ENCODE results near the gene EXOC7.
"Not testable (repeated sequence)": the region's sequence is repeated elsewhere in the genome, so short reads cannot be mapped to it uniquely, and the experiment has no call there.

Gene EXOC7

DNA sequence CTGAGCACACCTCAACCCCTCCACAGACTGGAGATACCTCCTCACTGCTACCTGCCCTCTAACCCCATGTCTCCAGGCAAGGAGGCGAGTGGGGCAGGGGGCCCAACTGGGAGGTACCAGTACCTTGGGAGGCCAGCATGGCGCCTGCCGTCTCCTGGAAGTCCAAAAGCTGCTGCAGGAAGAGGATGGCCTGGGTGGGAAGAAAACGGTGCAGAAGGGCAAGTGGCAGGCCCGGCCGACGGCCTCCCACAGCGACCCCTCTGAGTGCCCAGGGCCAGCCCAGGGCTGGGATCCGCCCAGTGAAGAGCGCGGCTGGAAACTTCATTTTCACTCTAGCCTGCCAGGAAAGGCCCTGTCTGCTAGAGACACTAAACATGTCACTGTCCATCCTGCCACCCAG lies 16.1 kb downstream of the EXOC7 start:
- DNase-seq (ENCODE audit: low read depth in 2 of 2): no peak

DNA sequence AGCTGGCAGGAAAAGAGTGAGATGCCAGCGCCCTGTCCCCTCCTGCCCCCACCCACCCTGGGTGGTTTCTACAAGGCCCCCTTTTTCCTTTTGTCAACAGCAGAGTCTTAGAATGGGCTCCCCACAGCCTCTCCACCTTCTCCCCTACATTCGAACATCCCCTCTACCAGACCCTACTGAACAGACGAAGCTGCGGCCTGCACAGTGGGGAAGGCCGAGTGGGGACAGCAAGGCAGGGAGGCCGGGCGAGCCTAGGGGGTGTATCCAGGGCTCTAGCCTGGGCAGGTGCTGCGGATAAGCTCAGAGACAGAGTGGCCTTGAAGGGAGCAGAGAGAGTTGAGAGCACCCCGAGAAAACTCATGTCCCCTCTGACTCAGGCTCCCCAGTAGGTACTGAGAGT lies 17.2 kb downstream of the EXOC7 start:
- DNase-seq (ENCODE audit: low read depth in 2 of 2): no peak

DNA sequence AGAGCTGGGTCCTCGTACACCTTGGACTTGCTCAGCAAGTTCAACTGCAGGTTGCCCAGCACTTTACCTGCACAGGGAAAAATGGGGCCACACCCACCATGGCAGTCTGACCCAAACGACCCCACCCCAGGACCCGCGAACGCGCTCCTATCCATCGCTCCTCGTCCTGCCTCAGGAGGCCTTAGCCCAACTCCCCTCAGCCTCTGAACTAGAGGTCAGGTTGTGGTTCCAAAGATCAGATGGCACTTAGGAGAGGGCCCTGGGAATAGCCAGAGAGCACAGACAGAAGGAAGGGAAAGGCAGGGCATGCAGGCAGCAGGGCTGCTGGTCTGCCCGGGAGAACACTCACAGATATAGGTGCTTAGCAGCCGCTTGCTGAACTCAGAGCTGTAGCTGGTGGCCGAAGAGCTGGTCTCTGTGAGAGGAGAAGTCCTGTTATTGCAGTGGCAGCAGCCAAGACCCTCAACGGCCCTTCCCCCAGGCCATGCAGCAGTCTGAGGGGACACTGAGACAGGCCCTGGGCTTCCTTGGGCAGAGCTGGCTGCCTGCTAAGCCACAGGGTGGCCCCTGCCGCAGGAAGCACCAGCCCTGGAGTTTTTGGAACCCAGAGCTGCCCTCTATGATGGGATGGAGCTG lies 17.7 kb downstream of the EXOC7 start:
- DNase-seq (ENCODE audit: low read depth in 2 of 2): no peak

DNA sequence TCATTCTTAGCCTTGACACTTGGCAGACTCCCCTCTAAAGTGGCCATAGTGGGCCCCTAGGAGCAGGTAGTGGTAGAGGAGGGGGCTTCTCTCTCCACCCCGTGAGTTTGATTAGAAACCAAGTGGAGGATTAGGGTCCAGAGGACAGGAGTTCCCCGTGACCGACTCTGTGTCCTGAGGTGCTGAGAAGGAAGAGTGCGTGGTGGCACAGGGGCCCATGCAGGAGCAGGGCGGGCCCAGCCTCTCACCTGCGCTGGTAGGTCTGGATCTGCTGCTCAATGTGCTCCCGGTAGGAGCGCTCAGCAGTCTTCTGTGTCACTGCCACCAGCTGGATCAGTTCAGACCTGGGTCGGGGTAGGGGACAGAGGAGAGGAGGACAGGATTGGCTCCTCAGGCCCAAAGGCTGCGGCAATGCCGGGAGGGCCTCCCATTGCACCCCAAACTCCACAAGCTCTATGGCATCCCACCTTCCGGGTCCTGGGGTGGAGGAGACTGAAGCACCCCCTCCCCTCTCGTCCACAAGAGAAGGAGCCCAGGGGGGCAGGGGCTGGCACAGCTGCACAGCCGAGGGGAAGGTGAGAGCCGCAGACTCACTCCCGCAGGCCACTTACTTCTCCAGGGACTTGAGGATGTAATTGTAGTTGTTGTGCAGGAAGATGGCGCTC lies 18.4 kb downstream of the EXOC7 start:
- DNase-seq (ENCODE audit: low read depth in 2 of 2): no peak

DNA sequence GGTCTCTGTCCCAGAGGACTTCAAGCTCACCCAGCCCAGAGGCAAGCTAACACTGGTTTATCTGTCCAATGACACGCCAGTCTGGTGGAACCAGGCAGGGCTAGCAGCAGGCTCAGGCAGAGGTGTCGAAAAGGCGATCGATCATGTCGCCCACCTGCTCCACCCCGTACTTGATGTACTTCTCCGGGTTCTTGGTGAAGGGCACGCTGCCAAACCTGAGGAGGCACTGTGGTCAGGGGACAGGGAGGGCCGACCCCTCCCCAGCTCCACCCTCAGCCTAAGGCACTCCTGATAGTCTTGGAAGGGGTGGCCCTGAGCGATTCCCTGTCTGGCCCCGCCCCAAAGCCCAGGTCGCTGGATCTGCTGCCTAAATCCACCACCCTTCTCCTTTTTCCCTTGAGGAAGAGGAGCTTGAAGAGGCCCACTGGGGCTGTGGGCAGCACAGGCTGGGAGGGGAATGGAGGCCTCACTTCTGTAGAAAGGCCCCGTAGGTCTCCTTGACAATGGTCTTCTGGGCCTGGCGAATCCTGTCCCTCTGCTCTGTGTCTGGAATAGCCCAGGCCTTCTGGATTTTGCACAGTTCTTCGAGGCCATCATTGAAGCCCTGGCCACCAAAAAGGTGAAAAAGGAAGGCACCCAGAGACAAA lies 19.9 kb downstream of the EXOC7 start:
- no peak for DNase-seq (ENCODE audit: low read depth in 2 of 2)

DNA sequence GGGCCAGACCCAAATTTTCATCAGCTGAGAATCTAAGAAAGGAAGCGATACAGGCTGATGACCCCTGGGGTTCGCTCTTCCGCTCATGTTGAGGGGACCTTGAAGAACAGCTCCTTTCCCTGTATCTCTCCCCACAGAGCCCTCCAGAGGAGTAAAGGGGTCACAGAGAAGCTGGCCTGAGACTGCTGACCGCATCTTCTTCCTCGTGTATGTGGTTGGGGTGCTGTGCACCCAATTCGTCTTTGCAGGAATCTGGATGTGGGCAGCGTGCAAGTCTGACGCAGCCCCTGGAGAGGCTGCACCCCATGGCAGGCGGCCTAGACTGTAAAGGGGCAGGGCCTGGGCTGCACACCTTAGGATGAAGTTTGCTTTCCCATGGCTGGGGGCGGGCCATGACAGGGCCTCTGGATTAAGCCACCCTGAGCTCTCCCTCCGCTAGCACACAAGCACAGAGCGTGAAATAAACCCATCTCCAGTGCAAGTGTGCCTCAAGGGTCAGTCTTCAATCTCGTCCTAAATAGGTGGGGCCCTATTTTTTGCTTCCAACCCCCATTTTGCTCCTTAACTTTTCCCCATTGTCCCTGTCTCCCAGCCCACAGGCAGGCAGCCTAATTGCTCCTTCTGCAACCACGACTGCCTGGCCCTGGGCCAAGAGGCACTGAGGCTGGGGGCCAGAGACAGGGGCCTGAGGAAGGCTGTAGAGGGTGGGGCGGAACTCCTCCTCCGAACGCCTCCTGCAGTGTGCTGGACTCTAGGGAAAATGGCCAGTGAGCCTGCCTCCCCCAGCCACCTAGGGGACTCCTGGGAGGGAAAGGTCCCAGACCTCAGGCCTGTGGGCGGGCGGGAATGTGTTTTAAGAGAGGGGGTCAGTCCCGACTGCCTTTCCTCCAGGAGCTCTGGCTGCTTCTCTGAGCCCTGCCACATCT lies 21.0 kb downstream of the EXOC7 start:
- DNase-seq (ENCODE audit: low read depth in 2 of 2): no peak

DNA sequence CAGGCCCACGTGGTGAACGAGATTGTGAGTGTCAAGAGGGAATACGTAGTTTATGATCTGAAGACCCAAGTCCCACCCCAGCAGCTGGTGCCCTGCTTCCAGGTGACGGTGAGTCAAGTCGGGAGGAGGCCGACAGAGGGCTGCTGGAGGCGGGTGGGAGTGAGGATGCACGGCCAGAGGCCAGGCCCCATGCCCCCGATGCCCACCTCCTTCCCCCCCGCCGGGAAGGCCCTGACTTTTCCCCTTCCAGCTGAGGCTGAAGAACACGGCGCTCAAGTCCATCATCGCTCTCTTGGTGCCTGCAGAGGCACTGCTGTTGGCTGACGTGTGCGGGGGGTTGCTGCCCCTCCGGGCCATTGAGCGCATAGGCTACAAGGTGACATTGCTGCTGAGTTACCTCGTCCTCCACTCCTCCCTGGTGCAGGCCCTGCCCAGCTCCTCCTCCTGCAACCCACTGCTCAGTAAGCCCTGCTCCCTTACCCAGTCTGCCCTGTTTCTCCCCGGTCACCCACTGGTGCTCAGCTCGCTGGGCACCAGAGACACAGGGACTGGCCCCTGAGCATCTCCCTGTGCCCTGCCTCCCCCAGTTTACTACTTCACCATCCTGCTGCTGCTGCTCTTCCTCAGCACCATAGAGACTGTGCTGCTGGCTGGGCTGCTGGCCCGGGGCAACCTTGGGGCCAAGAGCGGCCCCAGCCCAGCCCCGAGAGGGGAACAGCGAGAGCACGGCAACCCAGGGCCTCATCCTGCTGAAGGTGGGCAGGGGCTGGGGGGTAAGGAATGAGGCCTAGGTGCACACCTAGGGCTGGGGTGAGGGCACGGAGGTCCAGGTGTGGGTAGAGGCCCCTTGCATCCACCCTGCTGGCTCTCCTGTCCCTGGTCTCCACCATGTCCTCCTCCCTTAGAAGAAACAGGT lies 22.0 kb downstream of the EXOC7 start:
- DNase-seq (ENCODE audit: low read depth in 2 of 2): no peak

DNA sequence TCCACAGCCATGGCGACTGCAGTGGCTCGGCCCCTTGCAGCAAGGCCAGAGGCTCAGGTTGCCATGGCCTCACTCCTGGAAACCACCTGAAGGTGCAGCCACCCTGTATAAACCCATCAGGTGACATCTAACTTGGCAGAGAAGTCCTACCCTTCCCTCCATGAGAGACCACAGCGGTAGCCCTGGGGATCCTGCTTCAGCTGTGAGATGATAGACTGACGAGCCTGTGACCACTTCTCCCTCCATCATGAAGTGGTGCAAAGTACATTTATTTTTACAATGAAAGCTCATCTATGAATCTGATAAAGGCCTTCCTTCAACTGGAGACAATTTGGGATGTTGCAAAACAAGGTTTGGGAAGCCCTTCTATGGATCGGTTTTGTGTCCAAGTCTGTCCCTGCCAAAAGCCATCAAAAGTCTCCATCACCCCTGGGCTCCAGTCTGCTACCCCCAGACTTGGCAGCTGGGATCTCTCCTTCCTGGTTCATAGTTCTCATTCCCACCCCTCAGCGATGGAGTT lies 22.8 kb downstream of the EXOC7 start:
- DNase-seq (ENCODE audit: low read depth in 2 of 2): no peak

DNA sequence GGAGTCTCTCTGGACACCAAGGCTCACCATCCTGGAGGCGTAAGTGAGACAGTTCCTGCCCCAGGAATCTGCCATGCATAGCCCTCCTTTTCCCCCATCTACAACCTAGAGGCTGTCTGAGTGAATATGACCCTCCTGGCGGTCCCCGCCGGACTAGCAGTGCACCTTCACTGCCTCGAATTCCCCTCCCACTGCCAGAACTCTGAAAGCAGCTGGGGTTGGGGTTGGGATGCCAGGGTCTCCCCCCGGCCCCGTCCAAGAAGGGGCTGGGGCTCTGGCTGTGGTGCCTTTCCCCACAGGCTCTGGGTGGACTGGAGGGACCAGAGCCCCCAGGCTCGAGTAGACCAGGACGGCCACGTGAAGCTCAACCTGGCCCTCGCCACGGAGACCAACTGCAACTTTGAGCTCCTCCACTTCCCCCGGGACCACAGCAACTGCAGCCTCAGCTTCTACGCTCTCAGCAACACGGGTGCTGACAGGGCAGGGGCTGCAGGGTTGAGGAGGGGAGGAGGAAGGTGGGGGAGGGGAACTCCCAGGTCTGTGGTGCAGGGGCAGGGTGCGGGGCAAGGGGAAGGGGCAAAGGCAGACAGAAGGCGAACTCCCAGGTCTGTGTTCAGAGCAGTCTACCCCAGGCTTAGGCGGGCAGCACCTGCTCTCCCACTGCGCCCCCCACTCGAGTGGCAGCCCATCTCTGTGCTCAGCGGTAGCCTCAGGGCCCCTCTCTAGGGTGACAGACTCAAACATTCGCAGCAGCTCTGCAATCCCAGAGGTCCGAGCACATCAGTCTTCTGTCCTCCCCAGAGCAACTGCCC lies 23.4 kb downstream of the EXOC7 start:
- DNase-seq (ENCODE audit: low read depth in 2 of 2): no peak

DNA sequence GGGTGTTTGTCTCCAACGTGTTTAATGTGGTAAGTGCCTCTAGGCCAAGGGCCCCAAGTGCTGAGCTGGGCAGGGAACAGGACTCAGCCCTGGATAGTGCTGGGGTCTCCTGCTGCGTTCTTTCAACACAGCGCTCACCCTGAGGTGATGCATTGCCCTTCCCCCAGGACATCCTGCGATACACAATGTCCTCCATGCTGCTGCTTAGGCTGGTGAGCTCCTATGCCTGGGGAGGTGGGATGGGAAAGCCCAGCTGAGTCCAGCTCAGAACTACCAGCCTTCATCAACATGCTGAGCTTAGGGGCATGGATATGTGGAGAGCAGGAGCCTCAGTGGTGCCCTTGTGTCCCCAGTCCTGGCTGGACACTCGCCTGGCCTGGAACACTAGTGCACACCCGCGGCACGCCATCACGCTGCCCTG lies 24.0 kb downstream of the EXOC7 start:
- no peak for DNase-seq (ENCODE audit: low read depth in 2 of 2)

DNA sequence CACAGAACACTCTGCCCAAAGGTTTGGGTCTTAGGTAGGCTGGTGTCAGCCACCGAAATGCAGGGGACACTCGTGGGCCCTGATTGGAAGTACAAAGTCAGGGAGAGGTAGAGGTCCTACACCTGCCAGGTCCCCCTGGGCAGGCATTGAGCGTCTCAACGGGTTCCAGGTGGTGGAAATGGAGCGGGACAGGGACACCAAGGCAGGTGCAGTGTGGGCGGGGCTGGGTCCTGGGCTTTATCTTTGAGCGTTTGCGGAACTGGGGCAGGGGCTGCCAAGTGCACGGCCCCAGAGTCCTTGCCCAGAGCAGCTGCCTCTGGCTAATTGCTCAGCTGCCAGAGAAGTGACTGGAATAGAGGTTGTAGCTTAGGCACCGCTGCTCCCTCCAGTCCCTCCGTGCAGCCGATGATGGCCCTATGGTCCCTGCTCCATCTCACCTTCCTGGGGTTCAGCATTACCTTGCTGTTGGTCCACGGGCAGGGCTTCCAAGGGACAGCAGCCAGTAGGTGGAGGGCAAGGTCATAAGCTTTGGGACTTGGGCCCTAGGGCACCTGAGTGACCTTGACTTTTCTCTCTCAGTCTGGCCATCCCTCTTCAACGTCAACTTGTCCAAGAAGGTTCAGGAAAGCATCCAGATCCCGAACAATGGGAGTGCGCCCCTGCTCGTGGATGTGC lies 24.6 kb downstream of the EXOC7 start, which contains the start of gene ZACN:
ZACN (plus strand) TSS at position 323 of the 675 bp plus-strand sequence; CDS start at position 406, 83 bp downstream.
- DNase-seq (ENCODE audit: low read depth in 2 of 2): no peak

DNA sequence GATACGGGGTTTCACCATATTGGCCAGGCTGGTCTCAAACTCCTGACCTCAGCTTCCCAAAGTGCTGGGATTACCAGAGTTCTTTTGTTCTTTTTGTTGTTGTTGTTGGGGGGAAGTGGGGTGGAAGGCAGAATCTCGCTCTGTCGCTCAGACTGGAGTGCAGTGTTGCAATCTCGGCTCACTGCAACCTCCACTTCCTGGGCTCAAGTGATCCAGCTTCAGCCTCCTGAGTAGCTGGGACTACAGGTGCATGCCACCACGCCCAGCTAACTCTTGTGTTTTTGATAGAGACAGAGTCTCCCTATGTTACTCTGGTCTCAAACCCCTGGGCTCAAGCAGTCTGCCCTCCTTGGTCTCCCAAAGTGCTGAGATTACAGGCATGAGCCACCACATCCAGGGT lies 25.2 kb downstream of the EXOC7 start:
- DNase-seq (ENCODE audit: low read depth in 2 of 2): not testable (repeated sequence)

DNA sequence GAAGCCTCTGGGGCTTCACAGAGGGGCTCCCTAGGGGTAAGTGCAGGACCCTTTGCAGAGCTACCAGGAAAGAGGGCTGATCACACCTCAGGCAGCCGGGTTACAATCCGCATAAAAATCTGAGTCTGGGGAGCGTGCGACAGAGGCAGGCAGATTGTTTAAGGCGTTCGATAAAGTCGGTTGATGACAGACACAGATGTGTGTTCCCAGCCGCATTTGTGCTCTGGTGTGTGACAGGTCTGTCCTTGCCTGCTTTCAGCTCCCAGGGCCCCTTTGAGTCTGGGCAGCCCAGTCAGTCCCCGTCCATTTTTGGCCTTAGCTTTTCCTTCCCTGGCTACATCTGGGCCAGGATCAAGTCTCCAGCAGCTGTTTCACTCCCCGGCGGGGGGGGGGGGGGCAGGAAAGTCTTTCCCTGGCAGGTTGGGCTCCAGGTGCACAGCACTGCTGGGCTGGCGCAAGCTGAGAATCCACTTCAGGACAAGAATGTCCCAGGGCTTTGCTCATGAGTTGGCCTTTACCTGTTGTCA lies 25.9 kb downstream of the EXOC7 start:
- DNase-seq (ENCODE audit: low read depth in 2 of 2): no peak

DNA sequence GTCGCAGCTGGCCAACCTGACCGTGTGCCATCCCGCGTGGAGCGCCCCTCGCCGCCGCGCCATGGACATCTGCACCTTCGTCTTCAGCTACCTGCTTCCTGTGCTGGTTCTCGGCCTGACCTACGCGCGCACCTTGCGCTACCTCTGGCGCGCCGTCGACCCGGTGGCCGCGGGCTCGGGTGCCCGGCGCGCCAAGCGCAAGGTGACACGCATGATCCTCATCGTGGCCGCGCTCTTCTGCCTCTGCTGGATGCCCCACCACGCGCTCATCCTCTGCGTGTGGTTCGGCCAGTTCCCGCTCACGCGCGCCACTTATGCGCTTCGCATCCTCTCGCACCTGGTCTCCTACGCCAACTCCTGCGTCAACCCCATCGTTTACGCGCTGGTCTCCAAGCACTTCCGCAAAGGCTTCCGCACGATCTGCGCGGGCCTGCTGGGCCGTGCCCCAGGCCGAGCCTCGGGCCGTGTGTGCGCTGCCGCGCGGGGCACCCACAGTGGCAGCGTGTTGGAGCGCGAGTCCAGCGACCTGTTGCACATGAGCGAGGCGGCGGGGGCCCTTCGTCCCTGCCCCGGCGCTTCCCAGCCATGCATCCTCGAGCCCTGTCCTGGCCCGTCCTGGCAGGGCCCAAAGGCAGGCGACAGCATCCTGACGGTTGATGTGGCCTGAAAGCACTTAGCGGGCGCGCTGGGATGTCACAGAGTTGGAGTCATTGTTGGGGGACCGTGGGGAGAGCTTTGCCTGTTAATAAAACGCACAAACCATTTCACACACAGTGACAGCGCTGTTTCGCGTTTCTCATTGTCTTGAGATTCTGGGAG lies 26.6 kb downstream of the EXOC7 start:
- no peak for DNase-seq (ENCODE audit: low read depth in 2 of 2)

DNA sequence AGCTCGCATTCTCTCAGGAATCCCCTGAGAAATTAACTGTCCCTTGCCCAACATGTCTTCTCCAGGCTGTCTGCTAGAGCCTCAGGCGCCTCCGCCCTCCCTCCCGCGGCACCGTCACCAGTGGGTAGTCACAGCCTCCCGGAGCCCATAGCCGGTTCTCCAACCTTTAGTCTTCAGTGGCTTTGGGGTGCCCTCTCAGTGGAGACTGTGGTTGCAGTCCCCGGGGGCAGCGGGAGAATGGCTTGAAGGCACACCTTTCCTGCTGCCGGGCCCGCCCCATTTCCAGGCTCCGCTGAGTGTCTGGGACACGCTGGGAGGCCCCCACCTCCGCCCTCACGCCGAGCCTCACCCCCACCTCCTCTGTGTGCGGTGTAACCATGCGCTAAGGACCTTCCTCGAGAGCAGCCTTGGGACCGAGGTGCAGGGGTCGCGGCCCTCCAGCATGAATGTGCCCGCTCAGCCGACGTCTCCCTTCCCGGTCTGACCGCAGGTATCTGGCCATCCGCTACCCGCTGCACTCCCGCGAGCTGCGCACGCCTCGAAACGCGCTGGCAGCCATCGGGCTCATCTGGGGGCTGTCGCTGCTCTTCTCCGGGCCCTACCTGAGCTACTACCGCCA lies 27.3 kb downstream of the EXOC7 start:
- DNase-seq (ENCODE audit: low read depth in 2 of 2): no peak

DNA sequence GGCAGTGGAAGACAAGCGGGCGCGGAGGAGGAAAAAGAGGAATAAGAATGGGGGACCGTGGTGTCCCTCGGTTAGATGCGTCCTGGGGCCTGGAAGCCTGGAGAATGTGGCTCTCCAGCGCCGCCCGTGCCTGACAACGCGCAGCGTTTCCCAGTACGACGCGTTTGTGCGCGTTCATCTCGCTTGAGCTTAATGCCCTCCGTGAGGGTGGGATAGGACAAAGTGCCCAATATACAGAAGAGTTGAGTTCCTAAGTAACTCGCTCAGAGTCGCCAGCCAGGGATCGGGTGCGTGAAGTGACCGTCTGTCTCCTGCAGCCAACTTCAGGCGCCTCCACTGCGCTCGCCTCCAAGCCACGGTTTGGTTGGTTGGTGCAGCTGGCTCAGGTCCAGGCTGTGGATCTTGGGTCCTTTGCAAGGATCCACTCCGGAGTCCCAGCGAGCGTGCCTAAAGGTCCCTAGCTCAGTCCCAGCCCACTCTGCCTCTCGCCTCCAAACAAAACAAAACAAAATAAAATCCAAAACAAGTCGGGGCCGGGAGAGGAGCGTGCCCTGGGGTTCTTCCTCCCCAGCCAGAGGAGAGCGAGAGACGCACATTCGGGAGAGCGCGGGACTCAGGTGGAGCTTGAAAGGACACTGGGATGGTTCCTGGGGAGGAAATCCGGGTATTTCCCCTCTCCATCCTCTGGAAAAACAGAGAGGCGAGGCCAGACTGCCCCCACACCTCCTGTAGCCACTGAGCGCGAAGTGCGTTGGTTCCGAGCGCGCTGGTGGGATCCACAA lies 28.0 kb downstream of the EXOC7 start:
- no peak for DNase-seq (ENCODE audit: low read depth in 2 of 2)

All from stimulated activated CD8-positive, alpha-beta memory T cell treated with anti-CD3 and anti-CD28 coated beads, Interleukin-7, amount 100 ng/mL, for 1 hour (primary cell).